Central memory CD8-positive, alpha-beta T cell (primary cell): ENCODE results near the gene ADGB.

Source experiments
- ATAC-seq: fragments of 150-1000 bp; cut with Tn5 transposase; replicated peaks from 2 replicates; pipeline ENCODE4 v1.10.0; 2022; ENCODE audit warnings: mild to moderate bottlenecking, moderate FRiP score, moderate number of reproducible peaks; ENCODE audit not compliant: poor library complexity, severe bottlenecking; ENCODE audit errors: extremely low read depth
- DNase-seq, 2 donors: peaks; one replicate each; pipeline ENCODE4 v3.0.0; 2021; ENCODE audit warnings: low spot score in 2 of 2
- H3K27ac Mint-ChIP-seq: one replicate; pipeline ENCODE4 v1.8.0; 2022; ENCODE audit warnings: low read depth, mild to moderate bottlenecking, moderate library complexity, mixed read lengths
- H3K27me3 Mint-ChIP-seq: one replicate; pipeline ENCODE4 v1.8.0; 2022; ENCODE audit warnings: mixed read lengths
- H3K36me3 Mint-ChIP-seq: one replicate; pipeline ENCODE4 v1.8.0; 2022; ENCODE audit warnings: mild to moderate bottlenecking, moderate library complexity, mixed read lengths; ENCODE audit not compliant: insufficient read depth
- H3K4me1 Mint-ChIP-seq: one replicate; pipeline ENCODE4 v1.8.0; 2022; ENCODE audit warnings: mixed read lengths
- H3K4me3 Mint-ChIP-seq: one replicate; pipeline ENCODE4 v1.8.0; 2022; ENCODE audit warnings: mild to moderate bottlenecking, moderate library complexity, mixed read lengths
- H3K9me3 Mint-ChIP-seq: one replicate; pipeline ENCODE4 v1.8.0; 2022; ENCODE audit warnings: mixed read lengths

Gene ADGB

GRCh38 chr6:146642921-146643320 lies 44.1 kb downstream of the ADGB start:
- Mint-ChIP-seq H3K36me3 (no peaks in the 10 kb centered on the region), H3K27ac (no peak overlapping the region), H3K4me3 (no peak overlapping the region), H3K9me3 (peaks cover 13% of the 10 kb centered on the region), H3K27me3 (no peaks in the 10 kb centered on the region), H3K4me1 (no peaks in the 10 kb centered on the region)
- DNase-seq (no peak), ATAC-seq (no peak)

DNA sequence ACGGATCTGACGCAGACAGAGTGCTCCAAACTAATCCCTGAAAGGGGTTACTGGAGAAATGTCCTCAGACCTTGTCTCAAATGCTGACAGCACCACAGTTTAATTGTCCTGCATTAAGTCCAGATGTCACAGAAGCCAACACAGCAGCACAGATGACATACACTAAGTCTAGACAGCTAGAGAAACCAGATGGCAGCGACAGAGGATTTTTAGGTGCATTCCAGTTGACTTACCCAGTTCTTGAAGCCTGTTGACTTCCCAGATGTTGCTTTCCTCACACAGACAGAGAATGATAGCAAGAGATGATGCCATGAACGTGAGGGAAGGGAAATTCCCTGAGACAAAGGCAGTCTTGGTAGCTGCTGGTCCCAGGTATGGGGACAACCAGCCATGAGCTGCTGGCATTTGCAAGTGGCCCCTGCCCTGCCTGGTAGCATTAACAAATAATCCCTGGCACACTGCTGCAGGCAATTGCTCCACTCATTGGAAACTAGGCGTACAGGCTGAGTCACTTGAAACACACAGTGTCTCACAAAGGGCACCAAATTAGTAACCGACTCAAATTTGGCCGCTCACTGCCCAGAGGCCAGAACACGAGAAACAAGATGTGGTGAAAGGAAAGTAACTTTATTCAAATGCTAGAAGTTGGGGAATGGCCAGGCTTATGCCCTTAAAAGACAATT lies 52.2 kb downstream of the ADGB start:
- peaks cover 5% of the 10 kb centered on the region for H3K9me3 Mint-ChIP-seq
- no peak overlapping the region for H3K4me3 Mint-ChIP-seq
- H3K27me3 Mint-ChIP-seq = no peaks in the 10 kb centered on the region
- H3K4me1 Mint-ChIP-seq = no peaks in the 10 kb centered on the region
- no peaks in the 10 kb centered on the region for H3K36me3 Mint-ChIP-seq
- no peak for DNase-seq
- H3K27ac Mint-ChIP-seq = no peak overlapping the region
- no peak for ATAC-seq

- Mint-ChIP-seq H3K9me3 (peaks cover 5% of the 10 kb centered on the region), H3K27me3 (no peaks in the 10 kb centered on the region), H3K4me1 (no peaks in the 10 kb centered on the region), H3K36me3 (no peaks in the 10 kb centered on the region), H3K4me3 (no peak overlapping the region), H3K27ac (no peak overlapping the region)
- ATAC-seq (no peak), DNase-seq (no peak)
Observed at GRCh38 chr6:146651482-146651863, 52.7 kb downstream of the ADGB start.

DNA sequence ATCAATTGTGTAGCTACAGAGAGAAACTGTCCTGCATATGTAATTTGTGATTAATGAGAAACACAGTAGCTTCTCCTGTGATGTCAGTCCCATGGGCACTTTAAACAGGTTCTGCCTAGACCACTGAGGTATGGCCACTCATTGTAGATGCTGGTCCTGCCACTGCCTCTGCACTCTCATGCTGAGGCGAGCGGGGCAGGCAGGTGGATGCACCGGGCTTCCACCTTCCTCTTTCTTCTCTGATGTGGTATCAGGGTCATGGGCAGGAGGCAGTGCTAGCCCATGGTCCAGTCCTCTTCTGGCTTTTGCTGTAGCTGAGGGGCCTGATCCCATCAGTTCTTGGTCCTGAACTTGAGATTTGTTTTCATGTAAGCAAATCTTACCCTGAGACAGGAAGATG lies 58.7 kb downstream of the ADGB start:
- Mint-ChIP-seq H3K27me3 (no peaks in the 10 kb centered on the region), H3K36me3 (no peaks in the 10 kb centered on the region), H3K4me3 (no peak overlapping the region), H3K9me3 (no peaks in the 10 kb centered on the region), H3K4me1 (no peaks in the 10 kb centered on the region), H3K27ac (no peak overlapping the region)
- no peak for ATAC-seq
- DNase-seq = no peak

- Mint-ChIP-seq H3K4me3 (no peak overlapping the region), H3K36me3 (no peaks in the 10 kb centered on the region), H3K9me3 (no peaks in the 10 kb centered on the region), H3K4me1 (no peaks in the 10 kb centered on the region), H3K27me3 (no peaks in the 10 kb centered on the region), H3K27ac (no peak overlapping the region)
- ATAC-seq (no peak), DNase-seq (no peak)
Observed at GRCh38 chr6:146664871-146665360, 66.1 kb downstream of the ADGB start.

GRCh38 chr6:146666909-146667308 lies 68.1 kb downstream of the ADGB start:
- Mint-ChIP-seq H3K4me3 (no peak overlapping the region), H3K9me3 (no peaks in the 10 kb centered on the region), H3K27me3 (no peaks in the 10 kb centered on the region), H3K27ac (no peak overlapping the region), H3K4me1 (no peaks in the 10 kb centered on the region), H3K36me3 (no peaks in the 10 kb centered on the region)
- ATAC-seq (no peak), DNase-seq (no peak)

- H3K4me1 Mint-ChIP-seq = no peaks in the 10 kb centered on the region
- H3K27ac Mint-ChIP-seq = no peak overlapping the region
- H3K4me3 Mint-ChIP-seq = no peak overlapping the region
- no peak for DNase-seq
- H3K9me3 Mint-ChIP-seq = peaks cover 13% of the 10 kb centered on the region
- no peaks in the 10 kb centered on the region for H3K36me3 Mint-ChIP-seq
- ATAC-seq = no peak
- H3K27me3 Mint-ChIP-seq = no peaks in the 10 kb centered on the region
Observed at GRCh38 chr6:146670161-146670560, 71.4 kb downstream of the ADGB start.

- Mint-ChIP-seq H3K9me3 (peaks cover 13% of the 10 kb centered on the region), H3K36me3 (no peaks in the 10 kb centered on the region), H3K4me1 (no peaks in the 10 kb centered on the region), H3K27ac (no peak overlapping the region), H3K27me3 (no peaks in the 10 kb centered on the region), H3K4me3 (no peak overlapping the region)
- ATAC-seq (no peak), DNase-seq (no peak)
Observed at GRCh38 chr6:146673069-146673468, 74.3 kb downstream of the ADGB start.

DNA sequence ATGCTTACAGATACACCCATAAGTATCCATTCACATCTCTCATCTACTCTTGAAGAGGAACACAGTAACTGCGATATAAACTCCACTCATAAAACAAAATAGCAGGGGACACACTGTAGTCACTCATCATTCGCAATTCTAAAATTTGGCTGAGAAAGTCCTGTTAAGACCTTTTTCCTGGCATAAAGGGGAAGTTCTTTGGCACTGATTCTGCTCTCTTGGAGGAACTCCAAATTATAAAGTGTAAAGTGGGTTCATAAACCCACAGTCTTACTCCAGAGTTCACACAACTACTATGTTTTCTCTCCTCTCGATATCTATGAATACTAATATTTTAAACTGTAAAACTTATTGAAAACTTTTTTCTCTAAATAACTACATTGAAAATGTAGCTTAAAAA lies 80.6 kb downstream of the ADGB start:
- H3K4me1 Mint-ChIP-seq = no peaks in the 10 kb centered on the region
- H3K9me3 Mint-ChIP-seq = peaks cover under 1% of the 10 kb centered on the region
- no peaks in the 10 kb centered on the region for H3K27me3 Mint-ChIP-seq
- ATAC-seq = no peak
- no peak overlapping the region for H3K27ac Mint-ChIP-seq
- H3K36me3 Mint-ChIP-seq = no peaks in the 10 kb centered on the region
- no peak overlapping the region for H3K4me3 Mint-ChIP-seq
- DNase-seq = no peak

- H3K4me3 Mint-ChIP-seq = no peak overlapping the region
- H3K27me3 Mint-ChIP-seq = no peaks in the 10 kb centered on the region
- H3K9me3 Mint-ChIP-seq = no peaks in the 10 kb centered on the region
- no peak overlapping the region for H3K27ac Mint-ChIP-seq
- DNase-seq (no peak), ATAC-seq (no peak)
- no peaks in the 10 kb centered on the region for H3K4me1 Mint-ChIP-seq
- H3K36me3 Mint-ChIP-seq = peaks cover 2% of the 10 kb centered on the region
Observed at GRCh38 chr6:146682919-146683318, 84.1 kb downstream of the ADGB start.

GRCh38 chr6:146689806-146690205 lies 91.0 kb downstream of the ADGB start:
- Mint-ChIP-seq H3K36me3 (peaks cover 2% of the 10 kb centered on the region), H3K9me3 (no peaks in the 10 kb centered on the region), H3K27me3 (no peaks in the 10 kb centered on the region), H3K4me3 (no peak overlapping the region), H3K4me1 (no peaks in the 10 kb centered on the region), H3K27ac (no peak overlapping the region)
- ATAC-seq (no peak), DNase-seq (no peak)

DNA sequence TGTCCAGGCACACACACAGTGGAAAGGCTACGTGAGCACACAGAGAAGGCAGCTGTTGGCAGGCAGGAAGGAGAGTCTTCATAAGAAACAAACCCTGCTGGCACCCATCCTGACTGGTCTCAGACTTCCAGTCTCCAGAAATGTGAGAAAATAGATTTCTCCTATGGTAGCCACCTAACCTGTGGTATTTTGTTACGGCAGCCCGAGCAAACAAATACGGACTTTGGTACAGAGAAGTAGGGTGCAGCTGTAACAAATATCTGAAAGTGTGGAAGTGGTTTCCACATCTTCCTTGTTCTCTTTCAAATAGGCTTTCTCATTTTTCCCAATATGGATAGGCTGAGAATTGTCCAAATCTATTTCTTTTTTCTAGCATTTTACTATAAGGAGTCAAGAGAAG lies 94.6 kb downstream of the ADGB start:
- Mint-ChIP-seq H3K4me1 (no peaks in the 10 kb centered on the region), H3K9me3 (peaks cover 6% of the 10 kb centered on the region), H3K36me3 (no peaks in the 10 kb centered on the region), H3K27ac (no peak overlapping the region), H3K4me3 (no peak overlapping the region), H3K27me3 (no peaks in the 10 kb centered on the region)
- DNase-seq = no peak
- ATAC-seq = no peak

DNA sequence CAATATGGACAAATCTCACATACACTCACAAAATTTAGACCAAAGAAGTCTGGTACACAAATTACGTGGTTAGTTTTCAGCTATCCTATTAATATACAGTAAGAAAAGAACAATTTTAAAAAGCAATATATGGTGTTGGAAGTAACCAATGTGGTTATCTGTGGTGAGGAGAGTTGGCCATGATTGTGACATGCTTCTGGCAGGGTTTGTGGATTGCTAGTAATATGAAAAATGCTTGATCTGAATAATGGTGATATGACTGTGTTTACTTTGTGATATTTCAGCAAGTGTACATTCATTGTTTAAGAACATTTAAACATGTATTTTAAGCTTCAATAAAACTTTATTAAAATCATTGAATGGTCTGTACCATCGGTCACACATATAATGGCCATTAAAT lies 99.1 kb downstream of the ADGB start:
- ATAC-seq (no peak), DNase-seq (no peak)
- Mint-ChIP-seq H3K4me3 (no peak overlapping the region), H3K27me3 (no peaks in the 10 kb centered on the region), H3K27ac (no peak overlapping the region), H3K4me1 (no peaks in the 10 kb centered on the region), H3K9me3 (peaks cover 6% of the 10 kb centered on the region), H3K36me3 (no peaks in the 10 kb centered on the region)
